SIG-M5 (cell line): ENCODE measurements around the gene ENOX1.

Experiments
- DNase-seq: peaks from one replicate; lab custom pipeline; 2025; lab: John Stamatoyannopoulos, UW

The ENOX1 gene

GRCh38 chr13:43744261-43745031 is 42.3 kb downstream of the ENOX1 start:
- no peak for DNase-seq

- no peak for DNase-seq
Measured at GRCh38 chr13:43742911-43743310, 43.9 kb downstream of the ENOX1 start.

GRCh38 chr13:43737392-43737923 is 49.3 kb downstream of the ENOX1 start:
- no peak for DNase-seq

- no peak for DNase-seq
Measured at GRCh38 chr13:43732726-43733125, 54.0 kb downstream of the ENOX1 start.

GRCh38 chr13:43731296-43731695 is 55.5 kb downstream of the ENOX1 start:
- DNase-seq = no peak

- DNase-seq = no peak
Measured at GRCh38 chr13:43730642-43731041, 56.1 kb downstream of the ENOX1 start.

- no peak for DNase-seq
Measured at GRCh38 chr13:43728421-43728820, 58.4 kb downstream of the ENOX1 start.

- no peak for DNase-seq
Measured at GRCh38 chr13:43727856-43728255, 58.9 kb downstream of the ENOX1 start.

- no peak for DNase-seq
Measured at GRCh38 chr13:43725460-43725859, 61.3 kb downstream of the ENOX1 start.

GRCh38 chr13:43720780-43721397 is 65.9 kb downstream of the ENOX1 start:
- DNase-seq = no peak

- DNase-seq = no peak
Measured at GRCh38 chr13:43698758-43699157, 88.0 kb downstream of the ENOX1 start.

GRCh38 chr13:43698009-43698408 is 88.8 kb downstream of the ENOX1 start:
- no peak for DNase-seq

- no peak for DNase-seq
Measured at GRCh38 chr13:43697323-43697722, 89.4 kb downstream of the ENOX1 start.

- no peak for DNase-seq
Measured at GRCh38 chr13:43694146-43694664, 92.6 kb downstream of the ENOX1 start.

GRCh38 chr13:43693639-43694038 is 93.1 kb downstream of the ENOX1 start:
- DNase-seq = no peak

- DNase-seq = no peak
Measured at GRCh38 chr13:43688227-43688907, 98.4 kb downstream of the ENOX1 start.

GRCh38 chr13:43687038-43687437 is 99.7 kb downstream of the ENOX1 start:
- no peak for DNase-seq

- no peak for DNase-seq
Measured at GRCh38 chr13:43686557-43686956, 100.2 kb downstream of the ENOX1 start.

- DNase-seq = no peak
Measured at GRCh38 chr13:43684963-43685725, 101.6 kb downstream of the ENOX1 start.

- no peak for DNase-seq
Measured at GRCh38 chr13:43682701-43683100, 104.1 kb downstream of the ENOX1 start.

- no peak for DNase-seq
Measured at GRCh38 chr13:43676320-43676719, 110.5 kb downstream of the ENOX1 start.

- DNase-seq = no peak
Measured at GRCh38 chr13:43675577-43675976, 111.2 kb downstream of the ENOX1 start.
